Dendritic cell treated with granulocyte-macrophage colony-stimulating factor and Interleukin-4, amounts not matched to agents 40 ng/mL and 50 ng/mL, for 4 days (primary cell): ENCODE data around the gene PYHIN1.

Source experiments
- H3K27ac Mint-ChIP-seq: one replicate; pipeline ENCODE4 v1.8.0; 2022; ENCODE audit warnings: mild to moderate bottlenecking, mixed read lengths
- H3K27me3 Mint-ChIP-seq: one replicate; pipeline ENCODE4 v1.8.0; 2022; ENCODE audit warnings: mild to moderate bottlenecking, mixed read lengths
- H3K36me3 Mint-ChIP-seq: one replicate; pipeline ENCODE4 v1.8.0; 2022; ENCODE audit warnings: low read depth, mixed read lengths
- H3K4me1 Mint-ChIP-seq: one replicate; pipeline ENCODE4 v1.8.0; 2022; ENCODE audit warnings: low read depth, mixed read lengths
- H3K4me3 Mint-ChIP-seq: one replicate; pipeline ENCODE4 v1.8.0; 2022; ENCODE audit warnings: mild to moderate bottlenecking, moderate library complexity, mixed read lengths
- H3K9me3 Mint-ChIP-seq: one replicate; pipeline ENCODE4 v1.8.0; 2022; ENCODE audit warnings: mixed read lengths
- intact Hi-C: fragments of 100-400 bp; cut with micrococcal nuclease; formaldehyde crosslinking; loops from one replicate; pipeline ENCODE4 v1.15.0; 2022

The PYHIN1 gene

DNA sequence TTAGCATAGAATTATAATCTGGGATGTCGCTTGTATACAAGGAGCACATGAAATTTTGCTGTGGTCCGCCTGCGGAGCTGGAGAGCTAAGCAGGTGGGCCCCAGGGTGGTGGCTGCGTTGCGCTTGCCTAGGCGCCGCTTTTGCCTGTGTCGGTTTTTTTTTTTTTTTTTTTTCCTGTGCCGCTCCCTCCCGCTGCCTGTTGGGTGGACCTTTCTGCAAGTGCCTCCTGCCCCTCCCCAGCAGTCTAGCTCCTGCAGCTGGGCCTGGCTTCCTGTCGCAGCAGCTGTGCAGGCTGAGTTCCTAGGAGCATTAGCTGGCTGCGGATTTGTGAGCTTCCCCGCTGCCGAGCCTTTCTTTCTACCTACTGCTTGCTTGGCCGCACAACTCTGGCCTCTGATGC is 20.6 kb downstream of the PYHIN1 start:
- peaks cover 5% of the 10 kb centered on the region for H3K27me3 Mint-ChIP-seq
- H3K9me3 Mint-ChIP-seq, result no peaks in the 10 kb centered on the region
- peaks cover 6% of the 10 kb centered on the region for H3K4me1 Mint-ChIP-seq
- H3K27ac Mint-ChIP-seq, result no peak overlapping the region
- intact Hi-C loops, result no loop called here
- H3K36me3 Mint-ChIP-seq, result no peaks in the 10 kb centered on the region
- H3K4me3 Mint-ChIP-seq, result no peak overlapping the region

DNA sequence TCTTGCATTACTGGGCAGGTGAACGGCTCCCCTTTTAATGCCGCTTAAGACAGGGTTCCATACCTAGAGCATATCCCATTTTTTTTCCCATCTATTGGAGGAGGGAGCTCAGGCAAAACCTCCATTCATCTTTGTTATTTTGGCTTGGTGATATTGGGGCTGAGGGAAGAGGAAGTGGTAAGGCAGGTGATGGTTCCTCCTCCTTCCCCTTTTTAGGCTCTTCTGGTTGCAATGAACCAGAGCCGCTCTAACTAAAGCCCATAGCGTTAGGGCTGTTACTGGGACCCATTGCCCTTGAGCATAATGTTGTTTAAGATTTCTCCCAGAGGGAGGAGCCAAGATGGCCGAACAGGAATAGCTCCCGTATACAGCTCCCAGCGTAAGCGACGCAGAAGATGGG is 21.1 kb downstream of the PYHIN1 start:
- H3K4me3 Mint-ChIP-seq, result no peak overlapping the region
- peaks cover 4% of the 10 kb centered on the region for H3K27me3 Mint-ChIP-seq
- intact Hi-C loops, result no loop called here
- H3K4me1 Mint-ChIP-seq, result peaks cover 6% of the 10 kb centered on the region
- H3K9me3 Mint-ChIP-seq, result no peaks in the 10 kb centered on the region
- no peaks in the 10 kb centered on the region for H3K36me3 Mint-ChIP-seq
- H3K27ac Mint-ChIP-seq, result no peak overlapping the region

DNA sequence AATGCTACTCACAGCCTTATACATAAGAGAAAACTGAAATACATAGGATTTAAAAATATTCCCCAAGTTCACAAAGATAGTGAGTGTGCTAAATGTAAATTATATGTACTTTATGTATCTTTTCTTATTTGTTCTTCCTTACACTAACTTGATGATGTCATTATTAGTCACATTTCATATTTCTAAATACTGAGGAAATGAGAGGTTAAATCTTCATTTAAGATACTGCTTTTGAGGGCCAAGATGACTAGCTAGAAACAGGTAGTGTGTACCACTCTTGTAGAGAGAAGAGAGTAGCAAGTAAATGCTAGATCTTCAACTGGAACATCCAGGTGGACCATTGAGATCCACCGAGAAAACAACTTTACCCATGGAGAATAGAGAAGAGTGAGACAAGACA is 29.8 kb downstream of the PYHIN1 start:
- H3K9me3 Mint-ChIP-seq, result no peaks in the 10 kb centered on the region
- no peaks in the 10 kb centered on the region for H3K36me3 Mint-ChIP-seq
- H3K4me3 Mint-ChIP-seq, result no peak overlapping the region
- no peak overlapping the region for H3K27ac Mint-ChIP-seq
- intact Hi-C loops, result no loop called here
- H3K27me3 Mint-ChIP-seq, result peaks cover 11% of the 10 kb centered on the region
- H3K4me1 Mint-ChIP-seq, result no peaks in the 10 kb centered on the region

DNA sequence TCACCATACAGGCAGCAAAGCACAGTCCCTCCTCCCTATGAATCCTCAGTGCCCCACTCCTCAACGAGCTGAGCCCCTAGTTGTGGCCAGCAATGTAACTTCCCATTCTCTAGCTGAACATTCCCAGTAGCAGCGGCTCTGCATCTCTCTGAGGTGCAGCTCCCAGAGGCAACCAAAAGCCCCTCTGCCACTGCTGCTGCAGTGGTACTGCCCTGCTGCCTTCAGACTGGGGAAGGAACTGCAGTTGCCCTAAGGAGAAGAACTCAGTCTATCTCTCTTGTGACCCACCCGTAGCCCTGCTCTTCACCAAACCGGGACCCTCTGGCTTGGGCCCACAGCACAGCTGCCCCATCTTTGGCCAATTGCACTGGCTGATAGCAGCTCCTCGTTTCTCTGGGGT is 31.6 kb downstream of the PYHIN1 start:
- Mint-ChIP-seq H3K36me3 (no peaks in the 10 kb centered on the region), H3K4me3 (no peak overlapping the region), H3K27me3 (peaks cover 11% of the 10 kb centered on the region), H3K4me1 (no peaks in the 10 kb centered on the region), H3K27ac (no peak overlapping the region), H3K9me3 (no peaks in the 10 kb centered on the region)
- intact Hi-C loops, result no loop called here

DNA sequence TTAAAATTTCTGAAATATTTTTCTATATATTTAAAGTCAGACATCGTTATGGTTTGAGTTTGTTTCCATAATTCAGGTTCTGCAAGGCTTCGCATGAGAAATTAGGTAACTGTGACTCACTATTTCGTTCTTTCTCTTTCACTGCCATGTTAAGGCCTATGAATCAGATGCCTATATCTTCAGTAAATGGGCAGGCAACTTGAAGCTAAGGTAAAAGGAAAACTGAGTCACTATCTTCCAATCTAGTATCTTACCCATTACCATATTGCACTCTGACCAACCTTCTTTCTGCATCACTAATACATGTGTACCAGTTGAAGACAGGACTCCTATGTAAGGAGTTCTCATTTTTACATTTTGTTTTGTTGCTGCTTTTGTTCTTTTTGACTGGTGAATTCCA is 37.8 kb downstream of the PYHIN1 start:
- Mint-ChIP-seq H3K27ac (no peak overlapping the region), H3K36me3 (no peaks in the 10 kb centered on the region)

DNA sequence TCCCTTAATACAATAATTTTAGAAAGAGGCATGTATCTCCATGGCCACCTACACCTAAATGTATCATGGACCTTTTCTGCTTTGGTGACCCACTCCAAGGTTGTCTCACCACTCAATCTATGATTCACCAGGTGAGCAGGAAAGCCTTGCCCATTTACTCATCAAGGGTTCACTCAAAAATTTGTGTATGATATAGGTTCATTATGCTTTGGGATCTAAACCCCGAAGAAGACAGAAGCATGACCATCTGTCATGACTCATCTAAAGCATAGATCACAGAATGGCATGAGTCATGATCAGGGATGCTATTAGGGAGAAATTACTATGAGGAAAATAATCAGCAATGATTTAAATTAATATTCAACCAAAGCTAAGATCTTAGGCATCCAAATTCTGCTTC is 38.5 kb downstream of the PYHIN1 start:
- no peaks in the 10 kb centered on the region for H3K36me3 Mint-ChIP-seq
- intact Hi-C loops, result no loop called here
- H3K4me1 Mint-ChIP-seq, result no peaks in the 10 kb centered on the region
- no peak overlapping the region for H3K27ac Mint-ChIP-seq
- no peak overlapping the region for H3K4me3 Mint-ChIP-seq
- H3K27me3 Mint-ChIP-seq, result peaks cover 3% of the 10 kb centered on the region
- H3K9me3 Mint-ChIP-seq, result no peaks in the 10 kb centered on the region

More for the DNA sequence above, 37.8 kb downstream of the PYHIN1 start:
- Mint-ChIP-seq H3K27me3 (peaks cover 5% of the 10 kb centered on the region), H3K4me3 (no peak overlapping the region), H3K4me1 (no peaks in the 10 kb centered on the region), H3K9me3 (no peaks in the 10 kb centered on the region)
- intact Hi-C loops, result no loop called here

DNA sequence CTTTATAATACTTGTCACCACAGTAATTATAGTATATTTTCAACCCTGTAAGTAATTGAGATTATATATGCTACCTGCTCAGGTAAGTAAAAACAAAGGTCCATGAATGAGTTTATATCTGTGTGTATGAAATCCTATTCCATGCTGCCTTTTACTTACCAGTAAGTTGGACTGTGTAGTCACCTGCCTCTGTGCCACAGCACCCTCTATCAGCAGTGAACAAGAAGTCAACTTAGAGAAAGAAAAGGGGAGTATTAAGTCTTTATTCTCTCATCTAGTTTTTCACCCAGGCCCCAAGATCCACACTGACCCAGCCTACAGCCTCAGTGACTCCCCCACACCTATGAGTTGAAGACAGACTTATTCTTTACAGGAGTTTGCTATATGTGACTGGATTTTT is 41.5 kb downstream of the PYHIN1 start:
- Mint-ChIP-seq H3K4me3 (no peak overlapping the region), H3K4me1 (no peaks in the 10 kb centered on the region), H3K9me3 (no peaks in the 10 kb centered on the region), H3K36me3 (no peaks in the 10 kb centered on the region), H3K27ac (no peak overlapping the region), H3K27me3 (no peaks in the 10 kb centered on the region)
- intact Hi-C loops, result no loop called here

DNA sequence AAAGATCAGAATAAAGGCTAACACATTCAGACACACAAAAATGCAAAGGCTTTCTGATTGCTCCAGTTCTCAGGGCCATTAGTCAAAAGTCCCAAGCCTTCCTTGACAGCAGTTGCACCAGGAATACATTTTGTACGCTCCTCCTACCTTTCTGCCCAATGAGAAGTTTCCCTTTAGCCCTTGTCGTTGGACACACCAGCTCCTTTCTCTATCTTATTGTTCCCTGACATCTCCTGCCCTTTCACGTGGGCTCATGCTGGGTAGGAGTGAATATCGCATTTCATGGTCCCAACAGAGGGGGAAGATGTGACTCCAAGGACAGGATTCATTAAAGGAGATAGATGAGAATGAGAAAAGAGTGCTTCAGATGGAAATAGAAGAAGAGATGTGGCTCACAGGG is 44.9 kb downstream of the PYHIN1 start:
- Mint-ChIP-seq H3K4me1 (no peaks in the 10 kb centered on the region), H3K9me3 (peaks cover 10% of the 10 kb centered on the region), H3K27ac (no peak overlapping the region)

DNA sequence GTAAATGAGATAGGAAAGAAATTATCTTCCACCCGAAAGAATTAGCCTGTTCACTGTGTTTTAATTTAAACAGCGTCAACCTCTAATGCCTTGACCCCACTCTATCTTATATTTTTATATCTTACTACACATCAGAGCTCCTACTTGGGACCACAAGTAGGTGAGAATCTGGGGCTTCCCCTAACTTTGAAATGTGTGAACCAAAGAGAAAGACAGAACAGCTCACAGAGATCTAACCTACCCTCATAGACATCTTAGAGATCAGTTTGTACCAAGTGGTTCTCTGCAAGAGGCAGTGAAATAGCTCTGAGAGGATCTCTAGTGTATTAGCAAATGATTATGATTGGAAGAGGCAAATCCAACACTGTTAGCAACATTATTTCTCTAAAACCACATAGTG is 47.4 kb downstream of the PYHIN1 start:
- no peaks in the 10 kb centered on the region for H3K27me3 Mint-ChIP-seq
- no peaks in the 10 kb centered on the region for H3K36me3 Mint-ChIP-seq
- no peaks in the 10 kb centered on the region for H3K4me1 Mint-ChIP-seq
- intact Hi-C loops, result no loop called here
- no peak overlapping the region for H3K27ac Mint-ChIP-seq
- H3K4me3 Mint-ChIP-seq, result no peak overlapping the region
- H3K9me3 Mint-ChIP-seq, result peaks cover 21% of the 10 kb centered on the region

More for the DNA sequence above, 44.9 kb downstream of the PYHIN1 start:
- intact Hi-C loops, result no loop called here
- Mint-ChIP-seq H3K36me3 (no peaks in the 10 kb centered on the region), H3K4me3 (no peak overlapping the region), H3K27me3 (no peaks in the 10 kb centered on the region)

DNA sequence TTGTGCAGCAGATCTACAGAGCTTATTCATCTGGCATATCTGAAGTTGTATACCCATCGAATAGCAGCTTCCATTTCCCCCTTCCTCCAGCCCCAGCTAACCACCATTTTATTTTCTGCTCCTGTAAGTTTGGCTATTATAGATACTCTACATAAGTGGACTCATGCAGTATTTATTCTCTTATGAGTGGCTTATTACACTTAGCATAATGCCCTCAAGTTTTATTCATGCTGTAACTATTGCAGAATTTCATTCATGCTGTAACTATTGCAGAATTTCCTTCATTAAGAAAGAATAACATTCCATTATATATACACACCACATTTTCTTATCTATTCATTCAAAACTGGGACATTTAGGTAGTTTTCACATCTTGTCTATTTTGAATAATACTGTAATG is 47.9 kb downstream of the PYHIN1 start:
- no peak overlapping the region for H3K4me3 Mint-ChIP-seq
- peaks cover 22% of the 10 kb centered on the region for H3K9me3 Mint-ChIP-seq
- no peaks in the 10 kb centered on the region for H3K4me1 Mint-ChIP-seq
- no peaks in the 10 kb centered on the region for H3K27me3 Mint-ChIP-seq
- no peaks in the 10 kb centered on the region for H3K36me3 Mint-ChIP-seq
- no peak overlapping the region for H3K27ac Mint-ChIP-seq
- intact Hi-C loops, result no loop called here

DNA sequence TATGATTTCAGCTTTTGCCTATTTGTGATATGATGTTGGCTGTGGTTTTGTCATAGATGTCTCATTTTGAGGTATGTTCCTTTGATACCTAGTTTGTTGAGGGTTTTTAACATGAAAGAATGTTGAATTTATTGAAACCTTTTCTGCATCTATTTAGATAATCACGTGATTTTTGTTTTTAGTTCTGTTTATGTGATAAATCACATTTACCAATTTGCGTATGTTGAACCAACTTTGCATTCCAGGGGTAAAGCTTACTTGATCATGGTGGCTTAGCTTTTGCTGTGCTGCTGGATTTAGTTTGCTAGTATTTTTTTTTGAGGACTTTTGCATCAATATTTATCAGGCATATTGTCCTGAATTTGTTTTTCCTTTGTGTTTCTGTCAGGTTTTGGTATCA is 51.9 kb downstream of the PYHIN1 start:
- no peak overlapping the region for H3K4me3 Mint-ChIP-seq
- no peaks in the 10 kb centered on the region for H3K27me3 Mint-ChIP-seq
- H3K27ac Mint-ChIP-seq, result no peak overlapping the region
- intact Hi-C loops, result no loop called here
- no peaks in the 10 kb centered on the region for H3K4me1 Mint-ChIP-seq
- peaks cover 22% of the 10 kb centered on the region for H3K9me3 Mint-ChIP-seq
- no peaks in the 10 kb centered on the region for H3K36me3 Mint-ChIP-seq

DNA sequence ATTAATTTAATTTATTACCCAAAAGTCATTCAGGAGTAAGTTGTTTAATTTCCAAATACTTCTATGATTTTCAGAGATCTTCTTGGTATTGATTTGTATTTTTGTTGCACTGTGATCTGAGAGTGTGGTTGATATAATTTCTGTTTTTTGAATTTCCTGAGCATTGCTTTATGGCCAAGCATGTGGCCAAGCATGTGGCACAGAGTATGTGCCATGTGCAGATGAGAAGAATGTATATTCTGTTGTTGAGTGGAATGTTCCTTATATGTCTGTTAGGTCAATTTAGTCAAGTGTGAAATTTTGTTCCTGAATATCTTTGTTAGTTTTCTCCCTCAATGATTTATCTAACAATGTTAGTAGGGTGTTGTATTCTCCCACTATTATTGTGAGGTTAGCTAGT is 53.0 kb downstream of the PYHIN1 start:
- Mint-ChIP-seq H3K27me3 (no peaks in the 10 kb centered on the region), H3K36me3 (no peaks in the 10 kb centered on the region), H3K4me1 (no peaks in the 10 kb centered on the region), H3K27ac (no peak overlapping the region), H3K9me3 (peaks cover 22% of the 10 kb centered on the region), H3K4me3 (no peak overlapping the region)
- intact Hi-C loops, result no loop called here

DNA sequence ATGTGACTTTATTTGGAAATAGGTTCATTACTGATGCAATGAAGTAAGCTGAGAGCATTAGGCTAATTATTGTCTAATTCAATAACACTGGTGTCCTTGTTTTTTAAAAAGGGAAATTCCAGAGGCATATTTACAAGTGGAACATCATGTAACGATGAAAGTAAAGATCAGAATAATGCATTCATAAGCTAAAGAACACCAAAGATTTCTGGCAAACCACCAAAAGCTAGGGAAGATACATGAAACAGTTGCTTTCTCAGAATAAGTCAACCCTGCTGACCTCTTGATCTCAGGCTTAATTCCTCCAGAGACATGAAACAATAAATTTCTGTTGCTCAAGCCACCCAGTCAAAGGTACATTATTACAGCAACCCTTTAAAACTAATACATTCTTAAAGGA is 58.1 kb downstream of the PYHIN1 start:
- Mint-ChIP-seq H3K9me3 (peaks cover 19% of the 10 kb centered on the region), H3K4me1 (no peaks in the 10 kb centered on the region), H3K27me3 (no peaks in the 10 kb centered on the region), H3K27ac (no peak overlapping the region), H3K36me3 (no peaks in the 10 kb centered on the region), H3K4me3 (no peak overlapping the region)
- intact Hi-C loops, result no loop called here

DNA sequence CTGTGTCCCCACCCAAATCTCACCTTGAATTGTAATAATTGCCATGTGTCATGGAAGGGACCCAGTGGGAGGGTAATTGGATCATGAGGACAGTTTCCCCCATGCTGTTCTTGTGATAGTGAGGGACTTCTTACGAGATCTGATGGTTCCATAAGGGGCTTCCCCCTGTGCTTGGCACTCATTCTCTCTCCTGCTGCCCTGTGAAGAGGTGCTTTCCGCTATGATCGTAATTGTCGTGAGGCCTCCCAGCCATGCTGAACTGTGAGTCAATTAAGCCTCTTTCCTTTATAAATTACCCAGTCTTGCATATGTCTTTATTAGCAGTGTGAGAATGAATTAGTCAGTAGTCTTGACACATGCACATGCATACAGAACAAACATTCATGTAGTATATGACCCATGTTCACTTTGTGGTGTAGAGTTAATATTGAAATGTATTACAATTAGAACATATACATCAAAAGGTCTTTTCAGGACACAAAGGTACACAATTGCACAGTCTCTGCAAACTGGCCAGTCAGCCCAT is 61.5 kb downstream of the PYHIN1 start:
- H3K27me3 Mint-ChIP-seq, result no peaks in the 10 kb centered on the region
- no peak overlapping the region for H3K4me3 Mint-ChIP-seq
- peaks cover 19% of the 10 kb centered on the region for H3K9me3 Mint-ChIP-seq
- H3K36me3 Mint-ChIP-seq, result no peaks in the 10 kb centered on the region
- H3K4me1 Mint-ChIP-seq, result no peaks in the 10 kb centered on the region
- intact Hi-C loops, result no loop called here
- H3K27ac Mint-ChIP-seq, result no peak overlapping the region

DNA sequence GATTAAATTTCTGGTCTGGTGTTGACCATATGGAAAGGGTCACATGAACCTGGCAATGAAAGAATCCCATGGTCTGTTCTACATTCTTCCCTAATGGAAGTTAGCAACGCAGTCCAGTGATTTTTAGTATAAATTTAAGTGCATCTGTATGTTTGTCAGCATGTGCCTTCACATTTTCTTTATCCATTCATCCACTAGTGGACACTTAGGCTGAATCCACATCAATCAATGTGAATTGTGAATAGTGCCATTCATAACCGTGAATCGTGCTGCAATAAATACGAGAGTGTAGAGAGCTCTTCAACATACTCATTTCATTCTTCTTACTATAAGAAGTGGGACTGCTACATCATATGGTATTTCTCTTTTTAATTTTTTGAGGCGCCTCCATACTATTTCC is 65.6 kb downstream of the PYHIN1 start:
- intact Hi-C loops, result loop anchor here (5.0 kb wide), 1 partner anchor 75 kb away; no protein-coding TSS in a partner anchor
- no peak overlapping the region for H3K27ac Mint-ChIP-seq
- H3K4me3 Mint-ChIP-seq, result no peak overlapping the region
- peaks cover 9% of the 10 kb centered on the region for H3K9me3 Mint-ChIP-seq
- H3K27me3 Mint-ChIP-seq, result no peaks in the 10 kb centered on the region
- peaks cover 28% of the 10 kb centered on the region for H3K4me1 Mint-ChIP-seq
- no peaks in the 10 kb centered on the region for H3K36me3 Mint-ChIP-seq
